ENCODE results near the gene LHB. TPM values are rescaled to one million over a fixed set of nuclear protein-coding genes. Genes with fewer than 3 reads are reported as not detected.

Gene LHB
- total RNA-seq (not detected), polyA plus RNA-seq (ENCODE audit: insufficient read length in 6 of 6) (under 1 TPM in 2 of 6 donors, not detected in 4; 0.31 to 0.57 TPM)
- long read RNA-seq, donor 1, result 0 reads
- long read RNA-seq, donor 2, result 0 reads
- long read RNA-seq, donor 3, result 0 reads
- long read RNA-seq, donor 4, result 0 reads
- long read RNA-seq, donor 5, result 0 reads
- long read RNA-seq, donor 6, result 0 reads
- long read RNA-seq, donor 7, result 0 reads
- long read RNA-seq, donor 8, result 0 reads
- long read RNA-seq, donor 9, result 0 reads
- long read RNA-seq, donor 10, result 0 reads
- long read RNA-seq, donor 11, result 0 reads
- long read RNA-seq, donor 12, result 0 reads

DNA sequence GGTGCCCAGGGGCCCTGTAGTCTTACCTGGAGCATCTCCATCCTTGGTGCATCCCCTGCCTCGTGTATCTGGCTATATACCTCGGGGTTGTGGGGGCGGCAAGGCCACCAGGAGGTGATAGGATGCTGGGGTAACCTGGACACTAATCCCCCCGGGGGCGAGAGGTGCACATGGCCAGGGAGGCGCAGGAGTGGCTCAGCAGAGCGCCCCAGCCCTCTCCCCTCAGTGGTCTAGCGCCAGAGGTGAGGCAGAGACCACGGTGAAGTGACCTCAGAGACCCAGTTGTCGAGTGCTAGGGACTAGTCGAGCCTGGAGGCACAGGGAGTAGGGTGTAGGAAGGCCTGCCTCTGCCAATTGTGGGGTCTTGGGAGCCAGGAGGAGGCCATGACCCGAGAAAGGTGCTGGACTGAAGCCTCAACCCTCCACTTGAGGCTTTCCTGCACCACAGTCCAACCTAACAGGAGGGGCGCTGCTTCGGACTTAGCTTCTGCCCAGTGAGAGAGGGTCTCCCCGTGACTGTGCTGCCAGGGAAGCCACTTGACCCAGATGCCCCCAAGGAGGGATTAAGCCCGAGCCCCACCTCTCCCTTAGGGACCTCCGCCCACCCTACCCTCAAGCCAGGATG is at the start of gene LHB:
TSS of gene LHB (minus strand) at position 51 of the 625 bp plus-strand sequence. CDS start at position 41, 10 bp downstream.
- intact Hi-C loops (cut with DNase I), result no loop called here
- Histone ChIP-seq H3K9me3 (no peaks in the 10 kb centered on the region), H3K36me3 (peaks cover 0 to 38% of the 10 kb centered on the region in 2 donors), H3K27ac (no peak within 1 kb of the TSS), H3K27me3 (peaks cover 0 to 43% of the 10 kb centered on the region in 2 donors), H3K4me1 (peaks cover 11 to 23% of the 10 kb centered on the region in 2 donors), H3K4me3 (peak within 1 kb of the TSS; percentile 25 to 43)
- ATAC-seq (no peak), DNase-seq (no peak)
- TF ChIP-seq, protein P1, sequence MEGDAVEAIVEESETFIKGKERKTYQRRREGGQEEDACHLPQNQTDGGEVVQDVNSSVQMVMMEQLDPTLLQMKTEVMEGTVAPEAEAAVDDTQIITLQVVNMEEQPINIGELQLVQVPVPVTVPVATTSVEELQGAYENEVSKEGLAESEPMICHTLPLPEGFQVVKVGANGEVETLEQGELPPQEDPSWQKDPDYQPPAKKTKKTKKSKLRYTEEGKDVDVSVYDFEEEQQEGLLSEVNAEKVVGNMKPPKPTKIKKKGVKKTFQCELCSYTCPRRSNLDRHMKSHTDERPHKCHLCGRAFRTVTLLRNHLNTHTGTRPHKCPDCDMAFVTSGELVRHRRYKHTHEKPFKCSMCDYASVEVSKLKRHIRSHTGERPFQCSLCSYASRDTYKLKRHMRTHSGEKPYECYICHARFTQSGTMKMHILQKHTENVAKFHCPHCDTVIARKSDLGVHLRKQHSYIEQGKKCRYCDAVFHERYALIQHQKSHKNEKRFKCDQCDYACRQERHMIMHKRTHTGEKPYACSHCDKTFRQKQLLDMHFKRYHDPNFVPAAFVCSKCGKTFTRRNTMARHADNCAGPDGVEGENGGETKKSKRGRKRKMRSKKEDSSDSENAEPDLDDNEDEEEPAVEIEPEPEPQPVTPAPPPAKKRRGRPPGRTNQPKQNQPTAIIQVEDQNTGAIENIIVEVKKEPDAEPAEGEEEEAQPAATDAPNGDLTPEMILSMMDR (IDR thresholded peaks at IDR 0.05), result no peak

DNA sequence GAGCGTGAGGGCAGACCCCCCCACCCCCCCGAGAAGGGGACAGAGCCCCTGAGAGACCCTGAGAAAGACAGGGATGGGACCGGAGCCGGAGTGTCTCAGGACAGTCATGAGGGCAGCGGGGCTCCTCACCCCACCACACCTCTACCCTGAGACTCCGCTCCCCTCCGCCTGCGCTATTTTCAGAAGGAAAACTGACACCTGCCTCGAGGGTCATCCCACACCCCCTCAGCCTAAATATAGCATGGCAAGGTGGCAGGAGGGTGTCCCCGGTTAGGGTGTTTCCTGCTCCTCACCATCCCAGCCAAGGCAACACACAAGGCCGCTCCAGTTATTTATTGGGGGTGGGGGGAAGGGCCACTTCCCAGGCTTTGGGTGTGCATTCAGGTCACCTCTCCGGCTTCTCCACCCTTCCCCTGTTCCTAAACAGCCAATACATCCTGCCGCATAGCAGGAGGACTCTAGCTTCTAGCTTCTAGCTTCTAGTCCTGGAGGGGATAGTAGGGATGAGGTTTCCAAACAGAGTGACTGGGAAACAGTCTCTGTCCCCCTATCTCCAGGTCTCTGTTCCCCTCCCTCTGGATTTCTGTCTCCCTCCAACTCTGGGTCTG is 49.1 kb upstream of the LHB start:
- intact Hi-C loops (cut with DNase I), result no loop called here
- no peak overlapping the region for H3K4me3 ChIP-seq
- no peaks in the 10 kb centered on the region for H3K4me1 ChIP-seq
- no peaks in the 10 kb centered on the region for H3K9me3 ChIP-seq
- no peak for ATAC-seq
- peaks cover 5 to 99% of the 10 kb centered on the region in 2 donors for H3K27me3 ChIP-seq
- no peak overlapping the region for H3K27ac ChIP-seq
- TF ChIP-seq, protein P1 (IDR thresholded peaks at IDR 0.05), result no peak
- no peaks in the 10 kb centered on the region for H3K36me3 ChIP-seq
- DNase-seq, result no peak

DNA sequence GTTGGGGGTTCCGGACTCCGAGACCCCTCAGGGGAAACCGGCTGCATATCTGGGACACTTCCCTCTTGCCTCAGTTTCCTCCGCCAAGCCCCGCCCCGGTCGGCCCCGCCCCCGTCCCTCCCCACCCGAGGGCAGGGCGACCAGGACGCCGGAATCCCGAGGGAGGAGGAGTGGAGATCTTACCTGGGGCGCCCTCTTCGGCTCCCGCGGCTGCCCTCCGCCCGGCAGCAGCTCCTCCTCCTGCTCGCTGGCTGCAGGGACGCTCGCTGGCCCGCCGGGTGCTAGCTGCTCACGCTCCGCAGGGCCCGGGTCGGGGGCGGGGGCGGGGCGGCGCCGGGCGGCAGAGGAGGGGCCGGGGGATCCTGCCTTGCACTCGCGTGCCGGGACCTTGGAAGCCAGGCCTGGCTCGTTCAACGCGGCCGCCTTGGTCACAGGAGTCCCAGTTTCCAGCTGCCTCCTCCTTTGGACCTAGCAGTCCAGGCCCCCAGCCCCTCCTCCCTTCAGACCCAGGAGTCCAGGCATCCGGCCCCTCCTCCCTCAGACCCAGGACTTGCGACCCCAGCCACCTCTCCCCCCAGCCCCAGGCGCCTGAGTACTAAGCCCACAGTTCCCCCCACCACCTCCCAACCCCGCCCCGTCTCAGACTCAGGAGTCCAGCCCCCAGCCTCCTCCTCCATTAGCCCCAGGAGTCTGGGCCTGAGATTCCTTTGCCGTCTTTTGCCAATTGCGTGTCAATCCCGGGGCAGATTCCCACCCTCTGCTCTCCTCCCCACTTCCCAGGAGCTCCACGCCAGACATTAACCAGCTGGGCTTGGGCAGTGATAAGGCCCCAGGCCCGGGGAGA is 48.1 kb upstream of the LHB start, which contains the start of gene NTF4:
TSS of gene NTF4 (minus strand) at position 51 of the 844 bp plus-strand sequence. CDS start 2,821 bp downstream, outside the sequence.
- no peak within 1 kb of the TSS for H3K27ac ChIP-seq
- TF ChIP-seq, protein P1 (IDR thresholded peaks at IDR 0.05), result no peak
- intact Hi-C loops (cut with DNase I), result no loop called here
- no peaks in the 10 kb centered on the region for H3K4me1 ChIP-seq
- H3K27me3 ChIP-seq, result peaks cover 5 to 99% of the 10 kb centered on the region in 2 donors
- no peaks in the 10 kb centered on the region for H3K9me3 ChIP-seq
- H3K4me3 ChIP-seq, result peak within 1 kb of the TSS; percentile 10 to 14
- DNase-seq (peak in 2 of 4 donors; percentile 48 to 52), ATAC-seq (peak; percentile 92)
- H3K36me3 ChIP-seq, result no peaks in the 10 kb centered on the region

DNA sequence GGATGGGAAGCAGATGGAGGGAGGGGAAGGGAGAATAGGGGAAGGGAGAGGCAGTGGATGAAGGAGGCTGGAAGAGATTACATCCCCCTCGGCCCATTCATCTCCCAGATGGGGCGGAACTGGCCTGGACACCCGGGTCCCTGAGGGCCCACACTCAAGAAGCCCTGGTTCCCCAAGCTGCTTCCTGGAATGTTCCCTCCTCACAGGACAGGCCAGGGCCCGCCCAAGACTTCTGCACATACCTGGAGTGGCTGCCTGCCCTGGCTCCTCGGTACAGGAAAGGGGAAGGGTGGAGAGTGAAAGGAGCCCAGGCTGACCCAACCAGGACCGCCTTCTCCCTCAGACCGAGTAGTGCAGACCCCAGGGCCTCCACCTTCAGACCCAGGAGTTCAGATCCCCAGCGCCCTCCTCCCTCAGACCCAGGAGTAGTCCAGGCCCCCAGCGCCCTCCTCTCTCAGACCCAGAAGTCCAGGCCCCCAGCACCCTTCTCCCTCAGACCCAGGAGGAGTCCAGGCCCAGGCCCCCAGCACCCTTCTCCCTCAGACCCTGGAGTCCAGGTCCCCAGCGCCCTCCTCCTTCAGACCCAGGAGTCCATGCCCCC is 47.2 kb upstream of the LHB start:
- no peaks in the 10 kb centered on the region for H3K36me3 ChIP-seq
- TF ChIP-seq, protein P1 (IDR thresholded peaks at IDR 0.05), result no peak
- H3K4me1 ChIP-seq, result no peaks in the 10 kb centered on the region
- H3K4me3 ChIP-seq, result peak overlapping the region; percentile 10 to 14
- no peak overlapping the region for H3K27ac ChIP-seq
- peaks cover 5 to 100% of the 10 kb centered on the region in 2 donors for H3K27me3 ChIP-seq
- ATAC-seq, result peak; percentile 88
- no peaks in the 10 kb centered on the region for H3K9me3 ChIP-seq
- DNase-seq, result no peak
- intact Hi-C loops (cut with DNase I), result no loop called here

All from left lung (tissue), 14 donors.